HEK293 (cell line): Measurements from ENCODE around the gene SERINC5.

Experiments used
- BCL11B ChIP-seq: fragments of 450-650 bp; formaldehyde crosslinking; IDR thresholded peaks from 2 replicates; pipeline ENCODE4 v1.5.1; 2016; ENCODE audit warnings: low read depth, missing biosample characterization, missing genetic modification characterization
- CTCF ChIP-seq: fragments of 450-650 bp; formaldehyde crosslinking; IDR thresholded peaks from 2 replicates; pipeline ENCODE4 v1.5.1; 2016; ENCODE audit warnings: missing biosample characterization, missing genetic modification characterization
- ELK4 ChIP-seq: IDR thresholded peaks from 2 replicates; pipeline ENCODE4 v1.6.1; 2011; ENCODE audit warnings: mild to moderate bottlenecking, low read depth, low read length, borderline replicate concordance
- YY1 ChIP-seq: fragments of 450-650 bp; formaldehyde crosslinking; IDR thresholded peaks from 2 replicates; pipeline ENCODE4 v1.5.1; 2018; ENCODE audit warnings: missing biosample characterization, missing genetic modification characterization
- ZNF16 ChIP-seq: fragments of 450-650 bp; formaldehyde crosslinking; IDR thresholded peaks from 2 replicates; pipeline ENCODE4 v1.5.1; 2016; ENCODE audit warnings: low read depth, missing biosample characterization, missing genetic modification characterization
- ZNF292 ChIP-seq: fragments of 450-650 bp; formaldehyde crosslinking; IDR thresholded peaks from 2 replicates; pipeline ENCODE4 v1.5.1; 2016; ENCODE audit warnings: low read depth, missing biosample characterization, missing genetic modification characterization, borderline replicate concordance
- ZNF350 ChIP-seq: fragments of 450-650 bp; formaldehyde crosslinking; IDR thresholded peaks from 2 replicates; pipeline ENCODE4 v1.5.0; 2017; ENCODE audit warnings: missing biosample characterization, mild to moderate bottlenecking, missing genetic modification characterization
- ZNF449 ChIP-seq: fragments of 450-650 bp; formaldehyde crosslinking; IDR thresholded peaks from 2 replicates; pipeline ENCODE4 v1.5.1; 2017; ENCODE audit warnings: missing biosample characterization, mild to moderate bottlenecking, missing genetic modification characterization, moderate library complexity
- ZNF501 ChIP-seq: fragments of 450-650 bp; formaldehyde crosslinking; IDR thresholded peaks from 2 replicates; pipeline ENCODE4 v1.5.1; 2016; ENCODE audit warnings: missing biosample characterization, missing genetic modification characterization
- ZNF549 ChIP-seq: fragments of 450-650 bp; IDR thresholded peaks from 2 replicates; pipeline ENCODE4 v1.5.1; 2018; ENCODE audit warnings: missing biosample characterization, missing genetic modification characterization, mild to moderate bottlenecking, inconsistent platforms, moderate library complexity
- ZNF639 ChIP-seq: fragments of 450-650 bp; formaldehyde crosslinking; IDR thresholded peaks from 2 replicates; pipeline ENCODE4 v1.5.1; 2016; ENCODE audit warnings: missing biosample characterization, missing genetic modification characterization
- ZNF777 ChIP-seq: fragments of 450-650 bp; formaldehyde crosslinking; IDR thresholded peaks from 2 replicates; pipeline ENCODE4 v1.5.1; 2017; ENCODE audit warnings: missing biosample characterization, missing genetic modification characterization, borderline replicate concordance

GRCh38 chr5:80093796-80094195 is 162.1 kb downstream of the SERINC5 start:
- TF ChIP-seq CTCF (tag by site-specific recombination): 0 out of 2 replicates have a peak, but pooled peaks have one; percentile 15
- no peak for TF ChIP-seq ZNF549 (tag by site-specific recombination)
- no peak for TF ChIP-seq ZNF292 (tag by site-specific recombination)
- no peak for TF ChIP-seq YY1 (tag by site-specific recombination)
- no peak for TF ChIP-seq ZNF777 (tag by site-specific recombination)
- no peak for TF ChIP-seq ZNF350
- no peak for TF ChIP-seq BCL11B (tag by site-specific recombination)
- no peak for TF ChIP-seq ZNF449
- no peak for TF ChIP-seq ZNF16 (tag by site-specific recombination)
- no peak for TF ChIP-seq ZNF639 (tag by site-specific recombination)
- TF ChIP-seq ZNF501: no peak
- no peak for TF ChIP-seq ELK4
